GM12874 (cell line): ENCODE data around the gene ATP9B.

Experiments used
- TF ChIP-seq, protein P1 (sequence below): IDR thresholded peaks from 2 replicates; pipeline ENCODE4 v1.5.1; 2011; ENCODE audit warnings: low read depth, mild to moderate bottlenecking, control low read depth, low read length, moderate library complexity; ENCODE audit not compliant: insufficient read depth

Gene ATP9B

DNA sequence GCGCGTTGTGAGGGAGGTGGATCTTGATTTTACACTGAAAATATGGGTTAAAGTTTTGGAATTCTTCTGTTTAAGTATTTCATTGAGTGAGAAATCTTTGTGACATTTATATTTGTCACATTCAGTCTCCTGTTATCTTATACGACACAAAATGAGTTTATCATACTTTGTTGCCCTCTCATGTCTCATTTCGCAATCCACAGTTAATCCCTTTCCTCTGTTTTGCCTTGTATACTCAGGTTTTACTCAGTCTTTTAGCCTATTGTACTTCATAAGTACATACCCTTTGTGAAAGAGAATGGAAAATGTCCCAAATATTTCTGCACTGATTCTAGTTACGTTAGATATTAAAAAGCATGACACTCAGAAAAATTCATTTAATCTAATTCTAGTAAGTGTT lies 142.7 kb downstream of the ATP9B start:
- TF ChIP-seq, protein P1, sequence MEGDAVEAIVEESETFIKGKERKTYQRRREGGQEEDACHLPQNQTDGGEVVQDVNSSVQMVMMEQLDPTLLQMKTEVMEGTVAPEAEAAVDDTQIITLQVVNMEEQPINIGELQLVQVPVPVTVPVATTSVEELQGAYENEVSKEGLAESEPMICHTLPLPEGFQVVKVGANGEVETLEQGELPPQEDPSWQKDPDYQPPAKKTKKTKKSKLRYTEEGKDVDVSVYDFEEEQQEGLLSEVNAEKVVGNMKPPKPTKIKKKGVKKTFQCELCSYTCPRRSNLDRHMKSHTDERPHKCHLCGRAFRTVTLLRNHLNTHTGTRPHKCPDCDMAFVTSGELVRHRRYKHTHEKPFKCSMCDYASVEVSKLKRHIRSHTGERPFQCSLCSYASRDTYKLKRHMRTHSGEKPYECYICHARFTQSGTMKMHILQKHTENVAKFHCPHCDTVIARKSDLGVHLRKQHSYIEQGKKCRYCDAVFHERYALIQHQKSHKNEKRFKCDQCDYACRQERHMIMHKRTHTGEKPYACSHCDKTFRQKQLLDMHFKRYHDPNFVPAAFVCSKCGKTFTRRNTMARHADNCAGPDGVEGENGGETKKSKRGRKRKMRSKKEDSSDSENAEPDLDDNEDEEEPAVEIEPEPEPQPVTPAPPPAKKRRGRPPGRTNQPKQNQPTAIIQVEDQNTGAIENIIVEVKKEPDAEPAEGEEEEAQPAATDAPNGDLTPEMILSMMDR: no peak

DNA sequence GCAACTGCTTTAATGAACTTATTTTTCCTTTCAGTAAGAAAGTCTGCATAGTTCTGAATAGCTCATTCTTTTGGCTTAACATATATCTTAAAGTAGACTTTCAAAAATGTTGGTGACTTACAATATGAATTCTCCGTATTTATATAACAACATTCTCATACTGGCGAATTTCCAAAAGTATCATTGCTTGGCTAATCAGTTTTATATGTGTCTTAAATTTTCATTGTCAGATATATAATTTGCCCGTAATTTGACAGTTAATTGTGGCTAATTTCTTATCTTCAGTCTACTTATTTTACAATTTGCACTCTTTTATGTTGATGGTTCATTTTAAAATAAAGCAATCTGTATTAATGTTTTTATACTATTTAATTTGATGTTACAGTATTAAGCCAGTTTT lies 144.9 kb downstream of the ATP9B start:
- TF ChIP-seq, protein P1: no peak

DNA sequence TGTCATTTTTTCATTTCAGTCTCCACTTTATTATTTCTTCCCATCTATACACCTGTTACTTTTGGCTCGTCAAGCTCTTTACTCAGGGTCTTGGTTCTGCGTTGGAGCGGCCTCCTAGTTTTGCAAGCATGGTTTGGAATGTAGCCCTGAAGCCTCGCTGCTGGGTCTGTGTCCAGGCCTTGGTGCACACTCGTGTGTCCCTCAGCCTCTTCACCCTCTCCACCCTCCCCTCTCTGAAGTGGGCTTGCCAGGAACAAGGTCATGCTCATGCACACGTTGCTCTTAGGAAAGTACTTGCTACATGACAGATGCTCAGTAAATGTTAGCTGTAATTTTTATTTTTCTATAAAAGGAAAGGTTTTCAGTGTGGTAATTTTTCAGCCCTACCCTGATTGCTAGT lies 147.0 kb downstream of the ATP9B start:
- TF ChIP-seq, protein P1: no peak

DNA sequence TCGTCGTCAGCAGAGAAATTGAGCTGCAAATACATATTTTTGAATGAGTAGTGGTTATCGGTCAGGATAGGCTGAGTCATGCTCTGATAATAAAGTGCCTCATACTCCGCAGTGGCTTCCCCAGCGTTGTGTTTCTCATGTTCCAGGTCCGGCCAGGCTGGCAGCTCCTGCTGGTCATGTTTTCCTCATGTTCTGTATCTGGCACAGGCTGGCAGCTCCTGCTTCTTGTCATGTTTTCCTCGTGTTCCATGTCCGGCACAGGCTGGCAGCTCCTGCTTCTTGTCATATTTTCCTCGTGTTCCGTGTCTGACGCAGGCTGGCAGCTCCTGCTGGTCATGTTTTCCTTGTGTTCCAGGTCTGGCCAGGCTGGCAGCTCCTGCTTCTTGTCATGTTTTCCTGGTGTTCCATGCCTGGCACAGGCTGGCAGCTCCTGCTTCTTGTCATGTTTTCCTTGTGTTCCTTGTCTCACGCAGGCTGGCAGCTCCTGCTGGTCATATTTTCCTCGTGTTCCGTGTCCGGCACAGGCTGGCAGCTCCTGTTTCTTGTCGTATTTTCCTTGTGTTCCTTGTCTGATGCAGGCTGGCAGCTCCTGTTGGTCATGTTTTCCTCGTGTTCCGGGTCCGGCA lies 148.9 kb downstream of the ATP9B start:
- TF ChIP-seq, protein P1: no peak

DNA sequence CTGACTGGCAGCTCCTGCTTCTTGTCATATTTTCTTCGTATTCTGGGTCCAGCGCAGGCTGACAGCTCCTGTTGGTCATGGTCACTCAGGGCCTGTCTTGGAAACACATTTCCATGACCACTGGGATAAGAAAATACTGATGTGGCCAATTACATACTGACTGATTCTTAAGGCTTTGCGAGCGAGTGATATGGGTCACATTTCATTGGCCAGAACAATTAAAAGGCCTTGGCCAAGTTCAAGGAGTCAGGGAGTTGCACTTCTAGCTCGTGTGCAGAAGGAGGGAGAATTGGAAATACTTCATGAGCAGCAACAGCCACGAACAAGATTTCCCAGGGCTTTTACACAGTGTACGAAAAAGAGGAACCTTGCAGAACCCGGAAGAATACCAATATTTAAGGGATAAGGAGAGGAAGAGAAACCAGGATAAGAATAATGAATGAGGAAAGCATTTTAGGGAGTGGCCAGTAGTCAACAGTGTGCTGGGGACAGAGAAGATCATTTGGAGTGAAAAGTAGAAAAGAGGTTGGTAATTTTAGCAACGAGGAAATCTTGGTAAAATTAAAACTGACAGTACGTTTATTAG lies 149.5 kb downstream of the ATP9B start:
- TF ChIP-seq, protein P1: no peak

DNA sequence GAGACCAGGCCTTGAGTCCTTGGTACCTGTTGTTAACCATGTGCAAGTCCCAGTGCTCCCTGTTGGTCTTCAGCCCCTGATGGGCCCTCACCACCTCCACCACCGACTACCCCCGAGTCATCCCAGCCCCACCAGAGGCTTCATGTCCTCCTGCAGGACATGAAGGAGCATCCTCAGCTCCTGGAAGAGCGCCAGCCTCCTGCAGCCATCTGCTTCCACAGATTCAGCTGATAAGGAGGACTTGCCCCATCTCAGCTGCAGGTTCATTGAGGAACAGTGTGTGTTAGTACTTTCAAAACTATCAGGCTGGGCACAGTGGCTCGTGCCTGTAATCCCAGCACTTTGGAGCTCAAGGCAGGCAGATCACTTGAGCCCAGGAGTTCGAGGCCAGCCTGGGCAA lies 151.9 kb downstream of the ATP9B start:
- TF ChIP-seq, protein P1: no peak

DNA sequence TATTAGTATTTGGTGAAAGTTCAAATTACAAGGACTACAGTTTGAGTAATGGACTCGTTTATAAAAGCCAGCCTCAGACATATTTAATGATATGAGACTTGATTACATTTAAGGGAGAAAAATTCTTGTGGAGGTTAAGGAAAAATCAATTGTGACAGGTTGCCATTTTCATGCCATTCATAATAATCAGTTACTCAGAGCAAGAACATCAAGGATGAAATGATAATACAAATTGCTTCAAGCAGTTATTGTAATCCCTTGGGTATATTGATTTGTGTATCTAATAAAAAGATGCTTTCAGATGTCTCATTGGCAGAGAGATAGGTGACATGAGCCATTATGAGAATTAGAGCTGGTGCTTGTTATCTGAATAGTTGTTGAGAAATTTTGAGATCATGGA lies 153.6 kb downstream of the ATP9B start:
- TF ChIP-seq, protein P1: no peak
